ENCODE measurements around the gene KIF24. TPM values are rescaled to one million over a fixed set of nuclear protein-coding genes. Genes with fewer than 3 reads are reported as not detected.

KIF24 gene
- polyA plus RNA-seq (2011; rRNA removed) (0.62 and 0.77 TPM in 2 replicates), polyA minus RNA-seq (2011; rRNA and poly(A)+ RNA removed) (1.7 and 1.9 TPM in 2 replicates)

DNA sequence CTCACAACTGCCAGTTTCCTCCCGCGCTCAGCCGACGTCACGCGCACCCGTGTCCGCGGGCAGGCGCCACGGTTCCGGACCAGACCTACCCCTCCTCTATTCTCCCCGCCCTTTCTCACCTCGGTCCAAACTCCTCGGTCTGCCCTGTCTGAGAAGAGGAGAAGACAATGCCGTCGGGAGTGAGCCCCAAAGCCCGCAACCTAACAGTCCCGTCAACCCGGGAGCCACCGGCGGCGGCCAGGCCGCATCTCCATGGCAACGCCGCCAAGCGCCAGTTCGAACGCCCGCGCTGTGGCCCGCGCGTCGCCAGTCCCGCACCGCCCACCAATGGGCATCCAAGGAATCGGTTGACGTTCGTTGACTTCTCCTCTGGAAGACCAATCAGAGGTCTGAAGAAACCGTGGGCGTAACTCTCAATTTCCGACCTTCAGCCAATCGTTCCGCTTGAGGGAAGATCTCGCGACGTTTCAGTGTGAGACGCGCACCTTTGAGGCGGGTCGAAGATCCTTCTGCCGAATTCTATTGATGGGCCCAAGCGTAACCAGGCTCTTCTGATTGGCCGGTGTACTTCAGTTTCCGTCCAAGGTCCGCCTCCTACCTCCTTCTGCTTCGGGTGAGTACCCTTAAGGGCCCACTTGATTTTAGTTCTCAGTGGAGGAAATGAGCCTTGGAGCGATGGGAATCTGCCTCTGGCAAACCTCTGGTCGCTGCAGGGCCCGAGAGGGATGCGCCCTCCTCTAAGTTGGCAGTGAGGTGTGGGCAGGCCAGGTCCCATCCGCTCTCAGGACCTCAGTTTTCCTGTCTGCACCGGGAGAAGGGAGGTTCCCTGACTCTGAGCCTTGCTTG lies at the start of gene KIF24, which contains the start of gene NUDT2:
TSS of gene KIF24 (minus strand) at position 282 of the 846 bp plus-strand sequence. CDS start 17,922 bp downstream, outside the sequence.
TSS of gene NUDT2 (plus strand) at position 583 of the 846 bp plus-strand sequence. CDS start 9,471 bp downstream, outside the sequence.
- peak; percentile 100 for DNase-seq (ENCODE audit: low read depth, low spot score)
- Histone ChIP-seq H3K27me3 (ENCODE audit: control insufficient read depth, insufficient read depth, low read length) (no peaks in the 10 kb centered on the region), H3K27ac (ENCODE audit: low read depth, low read length) (peak within 1 kb of the TSS; percentile 85), H3K4me3 (ENCODE audit: low read depth, low read length) (peak within 1 kb of the TSS; percentile 96), H3K9me3 (ENCODE audit: control insufficient read depth, insufficient read depth, low read length) (no peaks in the 10 kb centered on the region; the same call in 1 of the 2 replicates)
- TF ChIP-seq, protein P1, sequence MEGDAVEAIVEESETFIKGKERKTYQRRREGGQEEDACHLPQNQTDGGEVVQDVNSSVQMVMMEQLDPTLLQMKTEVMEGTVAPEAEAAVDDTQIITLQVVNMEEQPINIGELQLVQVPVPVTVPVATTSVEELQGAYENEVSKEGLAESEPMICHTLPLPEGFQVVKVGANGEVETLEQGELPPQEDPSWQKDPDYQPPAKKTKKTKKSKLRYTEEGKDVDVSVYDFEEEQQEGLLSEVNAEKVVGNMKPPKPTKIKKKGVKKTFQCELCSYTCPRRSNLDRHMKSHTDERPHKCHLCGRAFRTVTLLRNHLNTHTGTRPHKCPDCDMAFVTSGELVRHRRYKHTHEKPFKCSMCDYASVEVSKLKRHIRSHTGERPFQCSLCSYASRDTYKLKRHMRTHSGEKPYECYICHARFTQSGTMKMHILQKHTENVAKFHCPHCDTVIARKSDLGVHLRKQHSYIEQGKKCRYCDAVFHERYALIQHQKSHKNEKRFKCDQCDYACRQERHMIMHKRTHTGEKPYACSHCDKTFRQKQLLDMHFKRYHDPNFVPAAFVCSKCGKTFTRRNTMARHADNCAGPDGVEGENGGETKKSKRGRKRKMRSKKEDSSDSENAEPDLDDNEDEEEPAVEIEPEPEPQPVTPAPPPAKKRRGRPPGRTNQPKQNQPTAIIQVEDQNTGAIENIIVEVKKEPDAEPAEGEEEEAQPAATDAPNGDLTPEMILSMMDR (IDR thresholded peaks at IDR 0.05; ENCODE audit: low read depth, low read length): no peak
- CTCF ChIA-PET: no interaction called here
- POLR2A ChIA-PET: no interaction called here

- Histone ChIP-seq H3K27ac (ENCODE audit: low read depth, low read length) (no peak overlapping the region), H3K27me3 (ENCODE audit: control insufficient read depth, insufficient read depth, low read length) (peaks cover 14% of the 10 kb centered on the region), H3K9me3 (ENCODE audit: control insufficient read depth, insufficient read depth, low read length) (no peaks in the 10 kb centered on the region; the same call in 1 of the 2 replicates), H3K4me3 (ENCODE audit: low read depth, low read length) (no peak overlapping the region)
- TF ChIP-seq, protein P1 (IDR thresholded peaks at IDR 0.05; ENCODE audit: low read depth, low read length): no peak
- DNase-seq (ENCODE audit: low read depth, low spot score): no peak
- ChIA-PET POLR2A (interaction anchor here (0.5 kb wide), 1 partner anchor 337 kb away, joined by 6 read pairs; no protein-coding TSS in a partner anchor), CTCF (interaction anchor here (0.5 to 6.5 kb wide), 25 partner anchors 8 to 442 kb away, joined by 3 to 59 read pairs (median 3); no protein-coding TSS in a partner anchor)
These were observed 49.5 kb upstream of the KIF24 start for GRCh38 chr9:34378376-34379060.

DNA sequence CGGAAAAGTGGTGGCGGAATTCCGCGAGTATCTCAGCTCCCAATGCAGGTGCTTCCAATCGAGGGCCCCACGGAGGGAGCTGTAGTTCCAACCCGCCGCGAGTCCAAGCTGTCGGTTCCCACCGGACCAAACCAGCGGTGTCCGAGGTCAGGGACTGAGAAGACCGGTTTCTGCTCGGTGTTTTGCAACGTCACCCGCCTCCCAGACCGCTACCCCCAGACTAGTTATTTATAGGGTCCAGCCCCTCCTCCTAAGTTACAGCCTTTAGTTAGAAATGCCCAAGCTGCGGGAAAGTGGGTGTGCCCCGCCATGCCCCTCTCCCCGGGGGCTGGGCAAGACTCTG lies 48.3 kb upstream of the KIF24 start:
- ChIA-PET CTCF (interaction anchor here (1.0 to 6.5 kb wide), 3 partner anchors 27 to 257 kb away, joined by 3 to 59 read pairs (median 11); no protein-coding TSS in a partner anchor), POLR2A (interaction anchor here (0.6 to 1.2 kb wide), 2 partner anchors 199 to 213 kb away, joined by 3 to 5 read pairs; partner anchors contain the start of gene UBAP1)
- Histone ChIP-seq H3K27ac (ENCODE audit: low read depth, low read length) (no peak overlapping the region), H3K9me3 (ENCODE audit: control insufficient read depth, insufficient read depth, low read length) (peaks cover 4% of the 10 kb centered on the region), H3K4me3 (ENCODE audit: low read depth, low read length) (peak overlapping the region; percentile 75), H3K27me3 (ENCODE audit: control insufficient read depth, insufficient read depth, low read length) (peaks cover 22% of the 10 kb centered on the region)
- no peak for DNase-seq (ENCODE audit: low read depth, low spot score)
- TF ChIP-seq, protein P1 (IDR thresholded peaks at IDR 0.05; ENCODE audit: low read depth, low read length): no peak

GRCh38 chr9:34376596-34377403 lies 47.7 kb upstream of the KIF24 start, which contains the start of gene MYORG:
Gene MYORG, minus strand, starts transcription at chr9:34376898. Its CDS starts 3,955 bp downstream, at chr9:34372943.
- POLR2A ChIA-PET: interaction anchor here (0.6 to 1.2 kb wide), 3 partner anchors 198 to 260 kb away, joined by 3 to 5 read pairs (median 5); partner anchors contain the start of gene UBAP1
- TF ChIP-seq, protein P1 (IDR thresholded peaks at IDR 0.05; ENCODE audit: low read depth, low read length): no peak
- H3K4me3 ChIP-seq (ENCODE audit: low read depth, low read length): peak within 1 kb of the TSS; percentile 75
- H3K27me3 ChIP-seq (ENCODE audit: control insufficient read depth, insufficient read depth, low read length): peaks cover 28% of the 10 kb centered on the region
- DNase-seq (ENCODE audit: low read depth, low spot score): peak; percentile 27
- H3K9me3 ChIP-seq (ENCODE audit: control insufficient read depth, insufficient read depth, low read length): peaks cover 10% of the 10 kb centered on the region
- no peak within 1 kb of the TSS for H3K27ac ChIP-seq (ENCODE audit: low read depth, low read length)
- CTCF ChIA-PET: interaction anchor here (1.0 to 6.5 kb wide), 3 partner anchors 27 to 257 kb away, joined by 3 to 59 read pairs (median 11); no protein-coding TSS in a partner anchor
